NOMO-1 treated with dmso at 0.1 percent for 144 hours (cell line): ENCODE data around the gene NPRL2.
A peak's percentile ranks its signal among the peaks of the same experiment; 100 is the strongest.

Source experiments
- DNase-seq: peaks from one replicate; lab custom pipeline; 2025; ENCODE audit not compliant: unreplicated experiment; lab: John Stamatoyannopoulos, UW

Gene NPRL2

DNA sequence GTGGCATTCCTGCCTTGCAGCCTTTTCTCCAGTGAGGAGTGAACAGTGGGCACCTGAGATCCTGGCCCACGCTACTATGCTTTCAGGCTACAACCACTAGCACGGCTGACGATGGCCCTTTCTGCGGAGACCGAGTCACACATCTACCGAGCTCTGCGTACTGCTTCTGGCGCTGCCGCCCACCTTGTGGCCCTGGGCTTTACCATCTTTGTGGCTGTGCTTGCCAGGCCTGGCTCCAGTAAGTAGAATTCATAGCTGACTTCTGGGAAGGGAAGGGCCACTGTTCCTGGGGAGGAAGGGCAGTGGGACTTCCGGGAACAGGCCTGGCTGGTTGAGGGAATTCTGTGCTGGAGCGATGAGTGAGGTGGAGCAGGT, 735 bp upstream of the NPRL2 start:
- DNase-seq = no peak

DNA sequence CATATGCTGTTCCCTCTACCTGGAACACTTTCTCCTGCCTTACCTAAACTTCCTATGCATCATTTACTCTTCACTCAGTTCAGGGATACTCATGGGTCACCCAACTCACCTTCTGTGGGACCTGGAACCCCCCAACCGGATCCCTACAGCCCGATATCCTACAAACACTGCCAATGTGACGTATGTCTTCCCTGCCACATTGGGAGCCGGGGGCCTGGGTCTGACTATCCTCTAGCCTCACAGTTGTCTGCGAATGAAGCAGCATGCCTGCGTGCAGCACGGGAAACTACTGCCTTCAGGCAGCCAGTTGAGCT, 405 bp downstream of the NPRL2 start:
- no peak for DNase-seq

DNA sequence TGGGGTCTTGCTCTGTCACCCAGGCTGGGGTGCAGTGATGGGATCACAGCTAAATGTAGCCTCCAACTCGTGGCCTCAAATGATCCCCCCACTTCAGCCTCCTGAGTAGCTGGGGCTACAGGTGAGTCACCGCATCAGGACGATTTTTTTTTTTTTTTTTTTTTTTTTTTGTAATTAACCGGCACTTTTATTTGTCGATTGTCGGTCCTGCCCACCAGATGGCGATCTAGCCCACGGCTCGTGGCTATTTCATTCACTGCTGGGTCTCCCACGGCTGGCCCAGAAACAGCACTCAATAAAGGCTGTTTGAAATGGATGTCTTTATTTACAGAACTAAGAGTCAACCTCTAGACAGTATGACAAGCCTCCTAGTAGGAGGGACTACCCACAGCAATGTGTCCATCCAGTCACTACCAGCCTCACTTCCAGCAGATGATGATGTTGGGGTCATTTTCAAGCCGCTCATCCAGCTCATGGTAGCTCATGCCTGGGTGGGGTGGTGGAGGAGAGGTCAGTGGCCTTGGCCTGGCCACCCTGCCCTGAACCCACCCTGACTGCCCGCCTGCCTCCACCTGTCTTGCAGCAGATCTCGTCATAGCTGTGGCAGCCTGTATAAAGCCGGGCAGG, 3.3 kb downstream of the NPRL2 start:
- peak; percentile 74 for DNase-seq

DNA sequence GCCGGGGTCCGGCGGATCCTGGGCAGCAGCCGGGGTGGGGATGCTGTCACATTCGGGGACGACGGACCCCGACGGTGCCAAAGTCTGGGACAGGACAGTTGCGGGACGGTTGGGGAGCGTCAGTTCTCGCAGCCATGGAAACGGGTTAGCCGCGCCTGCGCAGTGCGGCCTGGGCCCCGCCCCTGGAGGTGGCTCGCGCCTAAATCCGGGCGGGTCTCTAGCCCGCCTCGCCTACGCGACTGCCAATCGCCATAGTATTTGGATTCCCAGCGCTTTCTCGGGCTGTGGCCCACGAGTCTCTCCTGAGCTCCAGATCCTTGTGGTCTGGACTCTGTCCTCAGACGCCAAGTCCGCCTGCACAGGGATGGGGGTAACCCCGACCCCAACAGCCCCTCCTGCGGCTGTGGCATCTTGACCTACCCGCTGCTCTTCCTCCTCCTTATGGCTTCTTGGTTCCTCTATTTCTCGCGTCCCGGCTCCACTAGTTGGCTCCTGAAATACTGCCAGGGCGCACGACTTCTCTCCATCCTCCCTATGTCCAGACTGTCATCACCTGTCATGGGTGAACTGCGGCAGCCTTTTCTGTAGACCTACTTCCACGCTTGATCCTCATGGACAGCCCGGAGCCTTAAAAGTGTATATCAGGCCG, 4.9 kb downstream of the NPRL2 start, which contains the start of gene ZMYND10:
ZMYND10 (minus strand) TSS at position 147 of the 649 bp plus-strand sequence. CDS start 153 bp downstream, outside the sequence.
- peak; percentile 64 for DNase-seq

DNA sequence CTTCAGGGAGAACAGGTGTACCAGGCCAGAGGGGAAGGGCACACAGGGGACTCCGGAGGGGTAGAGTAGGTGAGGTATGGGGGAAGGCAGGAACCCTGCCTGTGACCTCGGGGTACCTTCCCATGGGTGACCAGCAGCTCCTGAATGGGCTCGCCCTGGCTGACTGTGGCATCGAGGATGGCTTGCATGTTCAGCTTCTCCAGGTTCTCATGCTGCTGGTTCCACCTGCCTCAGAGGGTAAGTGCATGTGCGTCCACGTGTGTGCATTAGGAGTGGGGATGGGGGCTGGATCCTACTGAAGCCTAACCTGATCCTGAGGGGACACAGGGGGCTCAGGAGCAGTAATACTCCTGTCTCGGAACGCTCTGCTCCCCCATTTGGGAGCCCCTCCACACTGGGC, 5.6 kb downstream of the NPRL2 start:
- no peak for DNase-seq

DNA sequence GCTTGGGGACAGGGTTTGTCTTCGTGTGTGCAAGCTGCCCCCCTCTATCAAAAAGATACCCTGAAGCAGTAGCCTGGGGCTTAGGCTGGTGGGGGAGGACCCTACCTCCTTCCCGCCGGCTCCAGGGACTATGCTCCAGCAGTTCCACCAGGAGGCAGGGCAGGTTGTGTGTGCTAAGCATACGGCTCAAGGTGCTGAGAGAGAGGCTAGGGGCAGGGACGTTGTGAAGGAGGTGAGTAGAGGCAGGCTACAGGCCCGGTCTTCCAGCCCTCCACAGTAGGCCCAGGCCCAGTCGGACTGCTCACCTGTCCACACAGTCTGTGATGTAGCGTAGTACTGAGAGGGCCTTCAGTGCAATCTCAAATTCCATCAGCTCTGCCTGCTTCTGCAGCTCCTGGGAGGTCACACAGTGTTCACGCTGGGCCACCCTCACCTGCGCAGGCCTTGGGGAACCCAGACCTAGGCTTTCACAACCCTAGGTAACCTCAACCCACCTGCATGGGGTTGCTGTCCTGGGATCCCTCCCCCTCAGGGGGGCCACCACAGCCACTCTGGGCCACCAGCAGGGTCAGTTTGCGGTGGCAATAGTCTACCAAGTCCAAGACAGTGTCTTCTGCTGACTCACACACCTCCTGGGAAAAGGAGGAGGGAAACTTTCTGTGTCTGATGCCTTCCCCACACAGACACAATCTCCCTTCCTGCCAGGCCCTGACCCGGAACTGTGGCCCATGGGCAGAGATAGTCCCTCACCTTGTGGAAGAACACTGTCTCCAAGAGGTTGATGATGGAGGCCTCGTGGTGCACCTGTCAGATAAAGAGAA, 7.6 kb downstream of the NPRL2 start:
- DNase-seq = no peak

DNA sequence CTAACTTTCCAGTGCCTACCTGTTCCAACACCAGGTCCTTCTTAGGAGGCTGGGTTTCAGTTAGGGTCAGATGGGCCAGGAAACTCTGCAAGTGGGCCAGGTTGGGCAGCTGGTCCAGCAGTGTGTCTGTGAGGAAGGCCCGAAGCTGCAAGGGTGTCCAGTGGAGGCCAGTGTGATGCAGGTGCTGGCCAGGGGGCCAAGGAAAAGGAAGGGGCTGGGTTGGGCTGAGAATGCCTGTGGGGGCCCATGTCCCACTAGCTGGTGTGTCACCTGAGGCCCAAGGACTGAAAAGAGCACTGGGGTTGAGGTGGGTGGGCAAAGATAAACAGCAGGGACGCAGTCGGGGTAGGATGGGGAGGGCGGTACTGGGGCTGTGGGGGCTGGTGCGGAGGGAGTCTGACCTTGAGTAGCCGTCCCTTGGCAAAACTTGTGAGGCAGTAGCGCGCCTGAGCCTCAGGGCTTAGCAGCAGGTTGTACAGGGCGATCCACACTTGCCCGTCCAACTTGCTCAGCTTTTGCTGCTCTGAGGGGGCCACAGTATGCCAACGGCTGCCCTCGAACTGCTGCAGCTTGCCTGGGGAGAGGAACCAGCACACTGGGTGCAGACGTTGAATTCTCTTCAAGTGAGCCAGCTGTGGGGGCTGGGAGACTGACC, 8.5 kb downstream of the NPRL2 start:
- no peak for DNase-seq

DNA sequence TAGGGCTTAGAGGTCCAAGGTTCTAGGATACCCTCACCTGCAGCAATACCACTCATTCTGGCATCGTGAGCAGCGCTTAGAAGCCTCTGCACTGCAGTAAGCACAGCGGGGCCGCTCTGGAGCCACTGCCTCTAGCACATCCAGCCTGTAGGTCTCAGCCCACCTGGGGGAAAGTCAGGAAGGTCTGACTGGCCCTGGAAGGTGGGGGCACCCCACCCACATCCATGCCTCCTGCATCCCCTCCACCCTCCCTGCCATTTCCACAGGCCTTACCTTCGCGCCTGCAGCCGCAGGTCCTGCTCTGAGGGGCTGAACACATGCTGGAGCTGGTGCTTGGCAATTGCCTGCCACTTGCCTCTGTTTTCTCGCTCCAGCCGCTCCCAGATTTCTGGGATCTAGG, 9.0 kb downstream of the NPRL2 start:
- no peak for DNase-seq

DNA sequence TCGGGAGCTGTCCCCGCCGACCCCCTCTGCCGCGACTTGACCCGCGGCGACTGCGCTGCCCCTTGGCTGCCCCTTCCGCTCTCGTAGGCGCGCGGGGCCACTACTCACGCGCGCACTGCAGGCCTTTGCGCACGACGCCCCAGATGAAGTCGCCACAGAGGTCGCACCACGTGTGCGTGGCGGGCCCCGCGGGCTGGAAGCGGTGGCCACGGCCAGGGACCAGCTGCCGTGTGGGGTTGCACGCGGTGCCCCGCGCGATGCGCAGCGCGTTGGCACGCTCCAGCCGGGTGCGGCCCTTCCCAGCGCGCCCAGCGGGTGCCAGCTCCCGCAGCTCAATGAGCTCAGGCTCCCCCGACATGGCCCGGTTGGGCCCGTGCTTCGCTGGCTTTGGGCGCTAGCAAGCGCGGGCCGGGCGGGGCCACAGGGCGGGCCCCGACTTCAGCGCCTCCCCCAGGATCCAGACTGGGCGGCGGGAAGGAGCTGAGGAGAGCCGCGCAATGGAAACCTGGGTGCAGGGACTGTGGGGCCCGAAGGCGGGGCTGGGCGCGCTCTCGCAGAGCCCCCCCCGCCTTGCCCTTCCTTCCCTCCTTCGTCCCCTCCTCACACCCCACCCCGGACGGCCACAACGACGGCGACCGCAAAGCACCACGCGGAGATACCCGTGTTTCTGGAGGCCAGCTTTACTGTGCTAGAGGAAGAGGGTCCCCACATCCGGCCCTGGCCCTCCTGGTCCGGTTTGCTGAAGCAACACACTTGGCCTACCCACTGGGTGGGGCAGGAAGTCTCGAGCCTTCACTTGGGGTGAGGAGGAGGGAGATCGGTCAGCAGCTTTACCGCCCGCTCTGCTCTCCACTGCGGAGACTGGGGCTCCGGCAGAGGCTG, 9.9 kb downstream of the NPRL2 start, which contains the start of gene RASSF1:
RASSF1 (minus strand) TSS at position 389 of the 882 bp plus-strand sequence; CDS start at position 358, 31 bp downstream.
- peak; percentile 92 for DNase-seq

DNA sequence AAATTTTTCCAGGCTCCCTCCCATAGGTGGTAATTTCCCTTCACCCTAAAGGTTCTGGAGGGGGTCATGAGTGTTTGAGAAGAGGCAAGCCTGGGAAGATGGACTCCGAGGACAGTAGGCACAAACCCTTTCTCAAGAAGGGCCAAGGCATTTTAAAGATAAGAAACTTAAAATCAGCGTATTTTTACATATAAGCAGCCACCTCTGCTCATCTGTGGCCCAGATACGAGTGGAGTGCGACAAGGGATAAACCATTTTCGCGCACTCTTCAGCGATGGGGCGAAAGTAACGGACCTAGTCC, 10.5 kb downstream of the NPRL2 start:
- no peak for DNase-seq

DNA sequence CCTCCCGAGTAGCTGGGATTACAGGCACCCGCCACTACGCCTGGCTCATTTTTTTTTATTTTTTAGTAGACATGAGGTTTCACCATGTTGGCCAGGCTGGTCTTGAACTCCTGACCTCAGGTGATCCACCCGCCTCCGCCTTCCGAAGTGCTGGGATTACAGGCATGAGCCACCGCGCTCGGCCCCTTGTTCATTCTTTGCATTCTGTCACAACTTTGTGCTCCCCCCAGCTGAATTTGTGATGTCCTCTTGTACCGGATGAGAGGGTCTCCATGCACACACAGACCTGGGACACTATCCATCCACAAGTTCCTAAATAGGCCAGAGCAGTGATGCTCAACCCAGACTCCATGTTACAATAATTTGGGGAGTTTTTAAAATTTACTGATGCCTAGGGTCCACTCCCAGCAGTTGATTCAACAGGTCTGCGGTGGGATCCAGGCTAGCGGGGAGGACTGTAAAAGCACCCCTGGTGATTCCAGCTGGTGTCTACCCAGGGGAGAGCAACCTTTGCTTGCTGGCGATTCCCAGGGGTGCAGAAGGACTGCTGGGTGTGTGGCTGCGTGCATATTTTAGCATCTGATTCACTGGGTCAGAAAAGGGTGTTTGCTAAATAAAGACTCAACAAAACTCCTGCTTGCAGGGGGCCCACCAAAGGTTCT, 11.0 kb downstream of the NPRL2 start:
- DNase-seq = no peak

DNA sequence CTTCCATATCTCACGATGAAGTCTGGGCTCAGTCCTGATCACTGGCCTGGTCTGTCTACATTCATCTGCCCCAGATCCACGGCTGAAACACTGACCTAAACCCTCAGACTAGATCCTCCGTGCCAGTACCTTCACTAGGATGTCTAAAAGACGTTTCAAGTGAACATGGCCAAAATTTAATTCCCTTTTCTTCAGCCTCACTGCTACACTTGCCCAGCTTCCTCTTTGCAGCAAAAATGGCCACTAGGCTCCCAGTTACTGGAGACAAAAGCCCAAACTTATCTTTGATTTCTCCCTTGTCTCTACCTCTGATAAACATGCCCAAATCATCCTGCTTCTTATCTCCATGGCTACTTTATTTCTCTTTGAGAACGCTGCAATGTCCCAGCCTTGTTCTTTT, 11.6 kb downstream of the NPRL2 start:
- DNase-seq = peak; percentile 28

DNA sequence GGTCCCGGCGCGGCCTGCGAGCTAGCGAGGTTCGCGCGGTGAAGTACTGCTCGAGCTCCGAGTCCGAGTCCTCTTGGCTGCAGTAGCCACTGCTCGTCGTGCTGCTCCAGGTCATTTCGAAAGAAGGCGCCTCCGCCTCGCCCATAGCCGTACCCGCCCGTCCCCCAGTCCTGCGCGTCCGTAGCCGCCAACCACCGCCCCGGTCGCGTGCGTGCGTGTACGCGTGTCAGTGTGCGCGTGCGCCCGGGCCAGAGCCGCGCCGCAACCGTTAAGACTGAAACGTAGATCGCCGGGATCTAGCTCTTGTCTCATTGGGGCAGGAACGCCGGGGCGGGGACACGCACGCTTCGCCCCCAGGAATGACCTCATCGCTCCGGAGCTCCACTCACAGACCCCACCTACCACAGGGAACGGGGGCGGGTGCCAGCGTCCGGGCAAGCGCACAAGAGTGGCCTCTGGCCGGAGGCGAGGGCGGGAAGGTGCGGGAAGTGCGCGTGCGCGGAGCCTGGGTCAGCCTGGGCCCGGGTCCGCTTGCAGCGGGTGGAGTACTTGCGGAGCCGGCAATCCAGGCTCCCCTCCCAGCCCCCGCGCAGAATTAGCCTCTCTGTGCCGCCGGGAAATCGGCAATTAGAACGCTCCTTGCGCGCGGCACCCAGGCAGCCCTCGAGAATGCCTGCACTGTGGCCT, 13.3 kb downstream of the NPRL2 start:
- peak; percentile 99 for DNase-seq

DNA sequence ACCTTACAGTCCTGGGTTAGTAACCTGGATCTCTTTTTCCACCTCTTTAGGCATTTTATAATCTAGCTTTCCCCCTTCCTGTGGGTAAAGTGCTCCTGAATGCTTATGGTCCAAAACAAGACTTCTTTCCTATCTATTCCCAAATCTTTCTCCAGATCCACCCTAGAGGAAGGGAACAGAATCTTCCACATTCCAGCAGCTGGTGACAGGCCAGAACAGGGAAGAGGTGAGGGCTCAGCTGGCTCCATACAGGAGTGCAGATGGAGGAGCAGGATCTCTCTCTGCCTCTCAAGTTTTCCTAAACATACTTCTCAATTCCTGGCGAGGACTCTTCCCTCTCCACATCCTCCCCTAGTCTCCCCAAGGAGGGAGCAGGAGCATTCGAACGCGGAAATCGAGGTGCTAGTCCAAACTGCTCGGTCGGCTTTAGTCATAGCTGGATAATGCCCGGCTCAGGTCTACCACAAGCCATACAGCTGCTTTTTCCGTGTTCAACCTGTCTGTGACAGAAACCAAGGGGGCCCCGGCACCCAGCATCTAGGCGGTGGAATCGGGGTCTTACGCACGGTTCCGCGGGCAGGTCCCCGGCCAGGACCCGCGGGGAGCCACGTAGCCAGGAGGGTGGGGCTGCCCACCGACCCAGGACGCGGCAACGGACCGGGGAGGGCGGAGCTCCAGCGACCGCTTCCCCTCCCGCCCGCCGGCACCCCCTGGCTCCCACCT, 14.0 kb downstream of the NPRL2 start:
- no peak for DNase-seq

DNA sequence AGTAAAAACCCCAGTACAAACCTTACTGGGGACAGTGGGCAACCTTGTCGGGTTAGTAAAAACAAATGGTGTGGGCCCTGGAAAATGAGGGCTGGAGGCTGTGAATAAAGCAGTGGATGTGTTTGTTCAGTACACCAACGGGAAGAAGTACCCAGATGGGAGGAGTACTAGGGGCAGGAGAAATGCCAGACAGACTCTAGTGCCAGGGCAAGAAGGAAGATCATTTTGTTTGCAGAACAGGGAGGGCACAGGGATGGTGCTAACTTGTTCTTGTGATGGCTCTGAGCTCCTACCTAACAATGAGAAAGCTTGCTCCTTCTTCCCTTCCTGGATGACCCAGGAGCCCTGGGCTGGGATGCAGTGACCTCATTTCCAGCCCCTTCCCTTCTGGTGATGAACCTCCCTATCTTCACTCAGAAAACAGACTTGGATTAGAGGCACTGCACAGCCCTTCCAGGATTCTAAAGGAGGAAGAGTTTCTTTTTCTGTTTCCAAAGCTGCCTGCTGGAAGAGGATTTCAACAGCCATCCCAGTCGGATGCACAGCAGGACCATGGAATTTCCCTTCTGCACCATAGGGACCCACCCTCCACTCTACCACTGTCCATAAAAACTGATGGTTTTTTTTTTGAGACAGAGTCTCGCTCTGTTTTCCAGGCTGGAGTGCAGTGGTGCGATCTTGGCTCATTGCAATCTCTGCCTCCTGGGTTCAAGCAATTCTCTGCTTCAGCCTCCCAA, 16.1 kb downstream of the NPRL2 start:
- DNase-seq = no peak

DNA sequence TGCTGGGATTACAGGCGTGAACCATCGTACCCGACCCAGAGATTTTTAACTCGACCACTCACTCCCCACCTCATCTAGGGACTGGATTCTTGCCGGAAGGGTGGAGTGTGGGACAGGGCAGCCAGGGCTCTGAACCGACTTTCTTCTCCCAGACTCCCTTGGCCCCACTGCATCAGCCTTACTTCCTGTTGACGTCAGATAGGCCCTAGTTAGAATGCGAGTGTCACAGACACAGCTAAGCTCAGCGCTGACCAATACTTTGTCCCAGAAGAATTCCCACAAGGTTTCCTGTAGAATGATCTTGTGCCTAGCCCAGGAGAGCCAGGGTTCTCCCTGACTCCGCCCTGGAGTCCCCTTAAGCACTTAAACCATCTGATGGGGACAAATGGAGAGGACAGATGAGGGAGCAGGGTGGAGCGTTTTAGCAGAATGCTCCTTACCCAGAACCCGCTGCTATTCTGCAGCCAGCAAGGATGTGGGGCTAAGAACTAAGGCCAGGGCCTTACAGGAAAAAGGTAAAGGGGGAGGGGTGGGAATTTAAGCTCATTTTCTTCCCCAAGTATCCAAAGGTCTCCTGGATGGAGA, 16.7 kb downstream of the NPRL2 start:
- no peak for DNase-seq

DNA sequence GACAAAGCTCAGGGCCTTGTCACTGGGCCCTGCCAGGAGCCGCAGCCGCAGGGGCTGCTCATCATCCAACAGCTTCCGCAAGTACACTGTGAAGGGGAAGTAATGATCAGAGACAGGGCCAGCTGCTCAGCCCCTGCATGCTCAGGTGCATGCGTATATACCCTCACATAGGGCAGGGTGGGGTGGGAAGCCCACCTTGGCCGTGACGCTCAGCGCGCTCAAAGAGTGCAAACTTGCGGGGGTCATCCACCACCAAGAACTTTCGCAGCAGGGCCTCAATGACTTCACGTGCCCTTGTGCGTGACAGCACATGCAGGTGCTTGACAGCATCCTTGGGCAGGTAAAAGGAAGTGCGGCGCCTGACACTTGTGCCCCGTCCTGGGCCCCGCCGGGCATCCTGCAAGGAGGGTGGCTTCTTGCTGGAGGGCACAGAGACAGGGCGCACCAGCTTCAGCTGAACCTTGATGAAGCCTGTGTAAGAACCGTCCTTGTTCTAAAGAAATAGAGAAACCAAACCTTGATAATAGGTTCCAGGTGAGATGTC, 19.1 kb downstream of the NPRL2 start:
- no peak for DNase-seq

DNA sequence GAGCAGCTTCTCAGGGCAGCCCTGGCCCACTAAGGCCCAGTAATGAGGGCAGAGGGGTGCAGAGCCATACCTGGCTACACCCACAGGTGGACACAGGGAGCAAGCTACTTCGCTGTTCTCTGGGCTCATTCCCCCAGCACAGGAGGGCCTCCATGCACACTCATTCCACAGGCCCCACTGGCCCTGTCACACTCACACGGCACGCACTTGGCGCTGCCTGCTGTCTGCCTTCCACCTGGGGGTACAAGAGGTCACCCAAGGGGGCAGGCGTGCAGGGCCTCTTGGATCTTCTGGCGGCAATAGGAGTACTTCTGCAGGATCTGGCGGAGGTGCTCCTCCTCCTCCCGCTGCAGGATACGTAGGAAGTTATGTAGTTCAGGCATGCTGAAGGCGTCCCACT, 20.2 kb downstream of the NPRL2 start:
- DNase-seq = no peak
